Activated CD8-positive, alpha-beta T cell treated with anti-CD3 and anti-CD28 coated beads for 36 hours (primary cell): ENCODE data around the gene C16orf89. TPM values are rescaled to one million over a fixed set of nuclear protein-coding genes. Genes with fewer than 3 reads are reported as not detected.
"Not testable (repeated sequence)": the region's sequence is repeated elsewhere in the genome, so short reads cannot be mapped to it uniquely, and the experiment has no call there.

Source experiments
- ATAC-seq: fragments of 200-7000 bp; cut with Tn5 transposase; one replicate; pipeline ENCODE4 v1.10.0; 2021; ENCODE audit warnings: mild to moderate bottlenecking, moderate library complexity
- CTCF ChIA-PET: fragments of 350-600 bp; sonication (Branson Sonifier 250); formaldehyde crosslinking; loops from one replicate; lab custom pipeline; 2021; ENCODE audit warnings: antibody characterized with exemption; lab: Charles Lee
- POLR2A ChIA-PET: fragments of 350-600 bp; sonication (Branson Sonifier 250); formaldehyde crosslinking; loops from one replicate; lab custom pipeline; 2021; ENCODE audit warnings: antibody characterized with exemption; lab: Charles Lee
- DNase-seq: peaks from one replicate; pipeline ENCODE4 v3.0.0-alpha.2; 2020
- H3K27ac Mint-ChIP-seq: one replicate; pipeline ENCODE4 v1.8.0; 2021; ENCODE audit warnings: mild to moderate bottlenecking, mixed read lengths
- H3K27me3 Mint-ChIP-seq: one replicate; pipeline ENCODE4 v1.8.0; 2021; ENCODE audit warnings: mixed read lengths
- H3K36me3 Mint-ChIP-seq: one replicate; pipeline ENCODE4 v1.8.0; 2021; ENCODE audit warnings: low read depth, mixed read lengths
- H3K4me1 Mint-ChIP-seq: one replicate; pipeline ENCODE4 v1.8.0; 2021; ENCODE audit warnings: low read depth, mixed read lengths
- H3K4me3 Mint-ChIP-seq: one replicate; pipeline ENCODE4 v1.8.0; 2021; ENCODE audit warnings: mild to moderate bottlenecking, moderate library complexity, mixed read lengths
- H3K9me3 Mint-ChIP-seq: one replicate; pipeline ENCODE4 v1.8.0; 2021; ENCODE audit warnings: mixed read lengths
- CTCF ChIP-seq: fragments of 200-600 bp; IDR thresholded peaks from one replicate; pipeline ENCODE4 v1.8.0; 2022; ENCODE audit warnings: antibody characterized with exemption, mild to moderate bottlenecking
- intact Hi-C: fragments of 100-400 bp; cut with micrococcal nuclease; formaldehyde crosslinking; loops from one replicate; pipeline ENCODE4 v1.10.0; 2022
- total RNA-seq, 2 experiments: library from RNA; stranded (reverse); gene quantifications; one replicate each; pipeline ENCODE4 v1.2.3, GENCODE V29; 2021

Gene C16orf89
- total RNA-seq, 2 experiments from 2014 or later = not detected

GRCh38 chr16:5084802-5085201, 19.0 kb upstream of the C16orf89 start:
- peak; percentile 68 for TF ChIP-seq CTCF
- intact Hi-C loops, H3K4me1 Mint-ChIP-seq, H3K27ac Mint-ChIP-seq, ATAC-seq, H3K27me3 Mint-ChIP-seq, H3K9me3 Mint-ChIP-seq, H3K4me3 Mint-ChIP-seq: not testable (repeated sequence)
- ChIA-PET CTCF (interaction anchor here (0.7 to 3.3 kb wide), 4 partner anchors 11 to 50 kb away, joined by 3 to 29 read pairs (median 5); partner anchors contain the start of gene NAGPA), POLR2A (interaction anchor here (1.4 kb wide), 1 partner anchor 12 kb away, joined by 3 read pairs; no protein-coding TSS in a partner anchor)
- peak; percentile 75 for DNase-seq
- H3K36me3 Mint-ChIP-seq = peaks cover 22% of the 10 kb centered on the region

GRCh38 chr16:5084099-5084731, 18.5 kb upstream of the C16orf89 start:
- H3K27ac Mint-ChIP-seq, intact Hi-C loops, DNase-seq, ATAC-seq, H3K4me1 Mint-ChIP-seq, H3K9me3 Mint-ChIP-seq, POLR2A ChIA-PET, H3K27me3 Mint-ChIP-seq, H3K4me3 Mint-ChIP-seq: not testable (repeated sequence)
- H3K36me3 Mint-ChIP-seq = peaks cover 24% of the 10 kb centered on the region
- CTCF ChIA-PET = interaction anchor here (0.7 to 3.3 kb wide), 4 partner anchors 10 to 50 kb away, joined by 3 to 29 read pairs (median 5); partner anchors contain the start of gene NAGPA

- CTCF ChIA-PET, H3K27me3 Mint-ChIP-seq, H3K4me3 Mint-ChIP-seq, H3K27ac Mint-ChIP-seq, DNase-seq, ATAC-seq, H3K4me1 Mint-ChIP-seq, H3K9me3 Mint-ChIP-seq, intact Hi-C loops, POLR2A ChIA-PET: not testable (repeated sequence)
- H3K36me3 Mint-ChIP-seq = peaks cover 24% of the 10 kb centered on the region
These were observed 17.9 kb upstream of the C16orf89 start for GRCh38 chr16:5083646-5084045.

GRCh38 chr16:5080996-5081395, 15.2 kb upstream of the C16orf89 start:
- ATAC-seq, DNase-seq, H3K27ac Mint-ChIP-seq, H3K9me3 Mint-ChIP-seq, CTCF ChIA-PET, H3K4me1 Mint-ChIP-seq, H3K4me3 Mint-ChIP-seq, POLR2A ChIA-PET, intact Hi-C loops, H3K27me3 Mint-ChIP-seq: not testable (repeated sequence)
- peaks cover 29% of the 10 kb centered on the region for H3K36me3 Mint-ChIP-seq

- H3K4me1 Mint-ChIP-seq, H3K4me3 Mint-ChIP-seq, H3K27me3 Mint-ChIP-seq, intact Hi-C loops, DNase-seq, H3K9me3 Mint-ChIP-seq, CTCF ChIA-PET, H3K27ac Mint-ChIP-seq, POLR2A ChIA-PET, ATAC-seq: not testable (repeated sequence)
- peaks cover 32% of the 10 kb centered on the region for H3K36me3 Mint-ChIP-seq
These were observed 14.7 kb upstream of the C16orf89 start for GRCh38 chr16:5080461-5080860.

GRCh38 chr16:5078626-5079025, 12.9 kb upstream of the C16orf89 start:
- ChIA-PET POLR2A (no interaction called here), CTCF (interaction anchor here (0.8 kb wide), 1 partner anchor 14 kb away, joined by 3 read pairs; no protein-coding TSS in a partner anchor)
- Mint-ChIP-seq H3K27me3 (no peaks in the 10 kb centered on the region), H3K9me3 (no peaks in the 10 kb centered on the region), H3K4me1 (peaks cover 5% of the 10 kb centered on the region), H3K27ac (no peak overlapping the region), H3K36me3 (peaks cover 29% of the 10 kb centered on the region), H3K4me3 (no peak overlapping the region)
- TF ChIP-seq CTCF = no peak
- DNase-seq (no peak), ATAC-seq (no peak)
- intact Hi-C loops = no loop called here

- Mint-ChIP-seq H3K27me3 (no peaks in the 10 kb centered on the region), H3K4me1 (peaks cover 16% of the 10 kb centered on the region), H3K9me3 (no peaks in the 10 kb centered on the region), H3K4me3 (no peak overlapping the region), H3K27ac (no peak overlapping the region), H3K36me3 (peaks cover 34% of the 10 kb centered on the region)
- ChIA-PET POLR2A (no interaction called here), CTCF (no interaction called here)
- DNase-seq (no peak), ATAC-seq (no peak)
- TF ChIP-seq CTCF = no peak
- intact Hi-C loops = no loop called here
These were observed 11.5 kb upstream of the C16orf89 start for GRCh38 chr16:5077304-5077703.
